ENCODE results near the gene GALNT2. TPM values are rescaled to one million over a fixed set of nuclear protein-coding genes. Genes with fewer than 3 reads are reported as not detected.
A peak's percentile ranks its signal among the peaks of the same experiment; 100 is the strongest.

GALNT2 gene
- total RNA-seq, 8 experiments from 2014 or later, result 28.1 to 70.6 (median 41.3) TPM

GRCh38 chr1:230145505-230145899 lies 78.5 kb downstream of the GALNT2 start:
- Histone ChIP-seq H3K4me3 (no peak overlapping the region), H3K27ac (no peak overlapping the region), H3K4me1 (replicated peaks in 1 of 2) (peaks cover 53 to 83% of the 10 kb centered on the region in 2 donors)
- ATAC-seq (replicated peaks in 6 of 8), result no peak
- 50 to 100% (median 69%) methylated on average over 1 to 8 of the region's 8 CpGs; no CpG with 5 or more reads in 2 of the 10 experiments for whole genome bisulfite sequencing, 10 experiments
- in situ Hi-C loops (cut with MboI; ENCODE audit: low pct_unique_long_range_greater_than_20kb in 2 of 9, low sequenced_read_pairs in 9 of 9, unreplicated experiment in 9 of 9), result no loop called here

- WGBS, 10 experiments, result 36 to 98% (median 80%) methylated on average over 1 to 7 of the region's 7 CpGs
- ATAC-seq (replicated peaks in 6 of 8), result no peak
- H3K4me3 ChIP-seq, result no peak overlapping the region
- H3K27ac ChIP-seq, result no peak overlapping the region
- H3K4me1 ChIP-seq (replicated peaks in 1 of 2), result peaks cover 51 to 83% of the 10 kb centered on the region in 2 donors
- in situ Hi-C loops (cut with MboI; ENCODE audit: low pct_unique_long_range_greater_than_20kb in 2 of 9, low sequenced_read_pairs in 9 of 9, unreplicated experiment in 9 of 9), result no loop called here
Observed at GRCh38 chr1:230145953-230146476, 79.0 kb downstream of the GALNT2 start.

GRCh38 chr1:230146709-230147108 lies 79.7 kb downstream of the GALNT2 start:
- in situ Hi-C loops (cut with MboI; ENCODE audit: low pct_unique_long_range_greater_than_20kb in 2 of 9, low sequenced_read_pairs in 9 of 9, unreplicated experiment in 9 of 9), result no loop called here
- WGBS, 10 experiments, result 91 to 100% methylated on average over 1 to 9 of the region's 13 CpGs; no CpG with 5 or more reads in 8 of the 10 experiments
- Histone ChIP-seq H3K4me3 (no peak overlapping the region), H3K4me1 (replicated peaks in 1 of 2) (peaks cover 46 to 85% of the 10 kb centered on the region in 2 donors), H3K27ac (no peak overlapping the region)
- no peak for ATAC-seq (replicated peaks in 6 of 8)

- Histone ChIP-seq H3K4me3 (no peak overlapping the region), H3K4me1 (replicated peaks in 1 of 2) (peaks cover 52 to 89% of the 10 kb centered on the region in 2 donors), H3K27ac (no peak overlapping the region)
- in situ Hi-C loops (cut with MboI; ENCODE audit: low pct_unique_long_range_greater_than_20kb in 2 of 9, low sequenced_read_pairs in 9 of 9, unreplicated experiment in 9 of 9), result no loop called here
- ATAC-seq (replicated peaks in 6 of 8), result peak in 1 of 8 experiments; percentile 5
- 0 to 100% (median 92%) methylated on average over 1 to 11 of the region's 15 CpGs; no CpG with 5 or more reads in 1 of the 10 experiments for WGBS, 10 experiments
Observed at GRCh38 chr1:230147253-230148125, 80.5 kb downstream of the GALNT2 start.

- H3K4me3 ChIP-seq, result no peak overlapping the region
- WGBS, 10 experiments, result 92 to 100% (median 97%) methylated on average over 1 to 11 of the region's 15 CpGs; no CpG with 5 or more reads in 3 of the 10 experiments
- ATAC-seq (replicated peaks in 6 of 8), result no peak
- peaks cover 53 to 89% of the 10 kb centered on the region in 2 donors for H3K4me1 ChIP-seq (replicated peaks in 1 of 2)
- H3K27ac ChIP-seq, result no peak overlapping the region
- in situ Hi-C loops (cut with MboI; ENCODE audit: low pct_unique_long_range_greater_than_20kb in 2 of 9, low sequenced_read_pairs in 9 of 9, unreplicated experiment in 9 of 9), result no loop called here
Observed at GRCh38 chr1:230148126-230148652, 81.2 kb downstream of the GALNT2 start.

GRCh38 chr1:230148768-230149469 lies 81.9 kb downstream of the GALNT2 start:
- Histone ChIP-seq H3K27ac (no peak overlapping the region), H3K4me3 (no peak overlapping the region), H3K4me1 (replicated peaks in 1 of 2) (peaks cover 53 to 90% of the 10 kb centered on the region in 2 donors)
- ATAC-seq (replicated peaks in 6 of 8), result peak in 1 of 8 experiments; percentile 24
- WGBS, 10 experiments, result 90 to 100% (median 98%) methylated on average over 1 to 10 of the region's 11 CpGs; no CpG with 5 or more reads in 3 of the 10 experiments
- in situ Hi-C loops (cut with MboI; ENCODE audit: low pct_unique_long_range_greater_than_20kb in 2 of 9, low sequenced_read_pairs in 9 of 9, unreplicated experiment in 9 of 9), result no loop called here

- no peak for ATAC-seq (replicated peaks in 6 of 8)
- Histone ChIP-seq H3K27ac (peak overlapping the region in 1 of 2 donors; percentile 34), H3K4me1 (replicated peaks in 1 of 2) (peaks cover 61 to 90% of the 10 kb centered on the region in 2 donors), H3K4me3 (no peak overlapping the region)
- in situ Hi-C loops (cut with MboI; ENCODE audit: low pct_unique_long_range_greater_than_20kb in 2 of 9, low sequenced_read_pairs in 9 of 9, unreplicated experiment in 9 of 9), result no loop called here
- 65 to 100% (median 75%) methylated on average over 1 to 12 of the region's 15 CpGs for WGBS, 10 experiments
Observed at GRCh38 chr1:230149751-230150584, 82.9 kb downstream of the GALNT2 start.

- no peak for ATAC-seq (replicated peaks in 6 of 8)
- H3K4me1 ChIP-seq (replicated peaks in 1 of 2), result peaks cover 61 to 90% of the 10 kb centered on the region in 2 donors
- no peak overlapping the region for H3K4me3 ChIP-seq
- H3K27ac ChIP-seq, result no peak overlapping the region
- 75 to 100% (median 90%) methylated on average over 2 to 7 of the region's 7 CpGs; no CpG with 5 or more reads in 2 of the 10 experiments for WGBS, 10 experiments
- in situ Hi-C loops (cut with MboI; ENCODE audit: low pct_unique_long_range_greater_than_20kb in 2 of 9, low sequenced_read_pairs in 9 of 9, unreplicated experiment in 9 of 9), result no loop called here
Observed at GRCh38 chr1:230150615-230151014, 83.6 kb downstream of the GALNT2 start.

- in situ Hi-C loops (cut with MboI; ENCODE audit: low pct_unique_long_range_greater_than_20kb in 2 of 9, low sequenced_read_pairs in 9 of 9, unreplicated experiment in 9 of 9), result no loop called here
- ATAC-seq (replicated peaks in 6 of 8), result no peak
- 93 to 100% (median 98%) methylated on average over 1 to 7 of the region's 7 CpGs; no CpG with 5 or more reads in 2 of the 10 experiments for WGBS, 10 experiments
- peak overlapping the region; percentile 7 to 32 for H3K27ac ChIP-seq
- peaks cover 67 to 96% of the 10 kb centered on the region in 2 donors for H3K4me1 ChIP-seq (replicated peaks in 1 of 2)
- H3K4me3 ChIP-seq, result no peak overlapping the region
Observed at GRCh38 chr1:230151924-230152468, 85.0 kb downstream of the GALNT2 start.

GRCh38 chr1:230152999-230153398 lies 86.0 kb downstream of the GALNT2 start:
- in situ Hi-C loops (cut with MboI; ENCODE audit: low pct_unique_long_range_greater_than_20kb in 2 of 9, low sequenced_read_pairs in 9 of 9, unreplicated experiment in 9 of 9), result no loop called here
- peak in 4 of 8 experiments; percentile 0 to 1 (median 0) for ATAC-seq (replicated peaks in 6 of 8)
- Histone ChIP-seq H3K4me3 (no peak overlapping the region), H3K4me1 (replicated peaks in 1 of 2) (peaks cover 77 to 96% of the 10 kb centered on the region in 2 donors), H3K27ac (peak overlapping the region; percentile 62 to 89)
- WGBS, 10 experiments, result 52 to 100% (median 72%) methylated on average over 1 to 6 of the region's 6 CpGs; no CpG with 5 or more reads in 2 of the 10 experiments

GRCh38 chr1:230153641-230154296 lies 86.7 kb downstream of the GALNT2 start:
- in situ Hi-C loops (cut with MboI; ENCODE audit: low pct_unique_long_range_greater_than_20kb in 2 of 9, low sequenced_read_pairs in 9 of 9, unreplicated experiment in 9 of 9), result no loop called here
- WGBS, 10 experiments, result 5 to 74% (median 11%) methylated on average over 2 to 11 of the region's 11 CpGs; no CpG with 5 or more reads in 1 of the 10 experiments
- H3K27ac ChIP-seq, result peak overlapping the region; percentile 49 to 89
- ATAC-seq (replicated peaks in 6 of 8), result peak in 7 of 8 experiments; percentile 59 to 86 (median 85)
- peaks cover 85 to 96% of the 10 kb centered on the region in 2 donors for H3K4me1 ChIP-seq (replicated peaks in 1 of 2)
- no peak overlapping the region for H3K4me3 ChIP-seq
